Endothelial cell of umbilical vein (primary cell): ENCODE results near the gene FABP2. TPM values are rescaled to one million over a fixed set of nuclear protein-coding genes. Genes with fewer than 3 reads are reported as not detected.

ENCODE experiments used
- BruUV-seq: library from RNA; stranded (reverse); fragments of 400-500 nt; replicated peaks from 2 replicates; lab custom pipeline; 2021; lab: Mats Ljungman, UMichigan
- CTCF ChIA-PET: fragments of 300-600, 350-600 bp; sonication (Branson Sonifier 250); formaldehyde crosslinking; loops from one replicate; lab custom pipeline; 2021; ENCODE audit warnings: antibody characterized with exemption, inconsistent platforms; lab: Charles Lee
- POLR2A ChIA-PET: fragments of 300-600, 350-600 bp; sonication (Branson Sonifier 250); formaldehyde crosslinking; loops from one replicate; lab custom pipeline; 2021; ENCODE audit warnings: antibody characterized with exemption, inconsistent platforms; lab: Charles Lee
- DNase-seq: peaks from one replicate; pipeline ENCODE4 v3.0.0-alpha.2; 2011; ENCODE audit warnings: low read depth, low spot score
- FAIRE-seq: peaks from 2 replicates; lab custom pipeline; 2011; peaks lifted over from hg19 to GRCh38; lab: Jason Lieb, UNC
- H2AFZ ChIP-seq: 2 replicates; pipeline ENCODE4 v1.6.0; 2012; ENCODE audit warnings: low read depth, low read length, control low read depth, inconsistent platforms
- H3K27ac ChIP-seq: 2 replicates; pipeline ENCODE4 v1.5.1; 2011; ENCODE audit warnings: low read depth, mild to moderate bottlenecking, control low read depth, low read length, moderate library complexity; ENCODE audit not compliant: insufficient read depth
- H3K27me3 ChIP-seq, 2 experiments: 2 replicates each; pipeline versions ENCODE4 v1.6.0 to v1.6.1; 2011; ENCODE audit warnings: low read length in 2 of 2, mixed read lengths in 1 of 2; ENCODE audit not compliant: control insufficient read depth in 2 of 2, insufficient read depth in 2 of 2
- H3K36me3 ChIP-seq, 2 experiments: 2 replicates in 1 of 2; 3 replicates in 1 of 2; pipeline ENCODE4 v1.5.1; 2011; ENCODE audit warnings: low read length in 2 of 2, mild to moderate bottlenecking in 1 of 2, moderate library complexity in 1 of 2; ENCODE audit not compliant: control insufficient read depth in 2 of 2, insufficient read depth in 2 of 2; ENCODE audit errors: extremely low read depth in 1 of 2
- H3K4me1 ChIP-seq: 3 replicates; pipeline ENCODE4 v1.5.1; 2011; ENCODE audit warnings: mild to moderate bottlenecking, low read length; ENCODE audit not compliant: control insufficient read depth, insufficient read depth; ENCODE audit errors: extremely low read depth
- H3K4me2 ChIP-seq: 2 replicates; pipeline ENCODE4 v1.6.1; 2011; ENCODE audit warnings: low read length, control low read depth, mixed read lengths; ENCODE audit not compliant: insufficient read depth
- H3K4me3 ChIP-seq, 3 experiments: fragments of 200-600 bp in 1 of 3; sonication (generic), shearing (Covaris generic) in 1 of 3; replicated peaks in 1 of 3; 2 replicates each; pipeline ENCODE4 v1.5.1; 2011 to 2016; ENCODE audit warnings: control low read depth in 3 of 3, low read length in 3 of 3, mild to moderate bottlenecking in 2 of 3, inconsistent platforms in 1 of 3, low read depth in 1 of 3, moderate library complexity in 1 of 3; ENCODE audit not compliant: insufficient read depth in 1 of 3
- H3K79me2 ChIP-seq: 2 replicates; pipeline ENCODE4 v1.6.0; 2012; ENCODE audit warnings: low read length, inconsistent platforms; ENCODE audit not compliant: control insufficient read depth, insufficient read depth
- H3K9ac ChIP-seq: replicated peaks from 2 replicates; pipeline ENCODE3; 2011; ENCODE audit warnings: low read length, control low read depth; ENCODE audit not compliant: insufficient read depth; ENCODE audit errors: extremely low read depth
- H3K9me1 ChIP-seq: replicated peaks from 3 replicates; pipeline ENCODE4 v1.6.0; 2011; ENCODE audit warnings: mild to moderate bottlenecking, low read length; ENCODE audit not compliant: control insufficient read depth, insufficient read depth; ENCODE audit errors: extremely low read depth
- H3K9me3 ChIP-seq: replicated peaks from 2 replicates; pipeline ENCODE4 v1.5.1; 2012; ENCODE audit warnings: low read length, inconsistent platforms; ENCODE audit not compliant: control insufficient read depth, insufficient read depth
- H4K20me1 ChIP-seq: replicated peaks from 2 replicates; pipeline ENCODE3; 2011; ENCODE audit warnings: mild to moderate bottlenecking, low read length; ENCODE audit not compliant: control insufficient read depth, insufficient read depth; ENCODE audit errors: extremely low read depth
- CTCF ChIP-seq, 2 donors: IDR thresholded peaks; 1 replicate in 1 of 2; 2 replicates in 1 of 2; pipeline ENCODE4 v1.5.1; 2011; ENCODE audit warnings: low read length in 2 of 2, mild to moderate bottlenecking in 2 of 2, moderate library complexity in 2 of 2, control low read depth in 1 of 2, inconsistent platforms in 1 of 2, low read depth in 1 of 2; ENCODE audit not compliant: insufficient read depth in 1 of 2; ENCODE audit errors: extremely low read depth in 1 of 2
- EZH2 ChIP-seq: IDR thresholded peaks from 2 replicates; pipeline ENCODE4 v1.6.1; 2012; ENCODE audit warnings: borderline replicate concordance, low read depth, mild to moderate bottlenecking, moderate library complexity, low read length, inconsistent platforms; ENCODE audit not compliant: severe bottlenecking
- FOS ChIP-seq: IDR thresholded peaks from 2 replicates; pipeline ENCODE4 v1.6.1; 2011; ENCODE audit warnings: mild to moderate bottlenecking, low read length, moderate library complexity, borderline replicate concordance; ENCODE audit not compliant: insufficient read depth
- GATA2 ChIP-seq: IDR thresholded peaks from 2 replicates; pipeline ENCODE4 v1.7.0; 2011; ENCODE audit warnings: low read depth, mild to moderate bottlenecking, moderate library complexity, mixed read lengths, low read length; ENCODE audit not compliant: insufficient read length, insufficient read depth
- JUN ChIP-seq: IDR thresholded peaks from 2 replicates; pipeline ENCODE4 v1.6.1; 2011; ENCODE audit warnings: borderline replicate concordance, low read depth; ENCODE audit not compliant: insufficient read length, insufficient read depth
- MAX ChIP-seq: IDR thresholded peaks from 2 replicates; pipeline ENCODE4 v1.6.1; 2011; ENCODE audit not compliant: insufficient read depth, insufficient read length
- MYC ChIP-seq: IDR thresholded peaks from one replicate; pipeline ENCODE4 v1.6.1; 2011; ENCODE audit warnings: mild to moderate bottlenecking, low read depth, low read length
- POLR2A ChIP-seq: IDR thresholded peaks from 2 replicates; pipeline ENCODE4 v1.6.1; 2012; ENCODE audit warnings: low read depth, mild to moderate bottlenecking, control low read depth, low read length
- POLR2AphosphoS5 ChIP-seq: IDR thresholded peaks from 2 replicates; pipeline ENCODE4 v1.6.1; 2012; ENCODE audit warnings: low read depth, mild to moderate bottlenecking, control low read depth, low read length, moderate library complexity; ENCODE audit not compliant: insufficient read depth
- dilution Hi-C: fragments of 300-500 bp; cut with MboI; formaldehyde crosslinking; loops from one replicate; pipeline ENCODE4 v1.15.0; 2019; ENCODE audit warnings: low sequenced_read_pairs; ENCODE audit not compliant: extremely low pct_ligation_motif_present
- intact Hi-C: fragments of 100-400 bp; cut with micrococcal nuclease; formaldehyde crosslinking; loops from one replicate; pipeline ENCODE4 v1.10.0; 2022
- polyA plus RNA-seq, 4 experiments: library from polyadenylated mRNA; depleted of rRNA in 3 of 4; stranded (reverse) in 3 of 4; unstranded in 1 of 4; fragments of >200 nt; gene quantifications; 2 replicates each; pipeline versions ENCODE4 v1.2.1 to v1.2.3, GENCODE V29; 2011 to 2012; ENCODE audit warnings: missing spikeins in 1 of 4
- total RNA-seq: library from RNA; stranded (reverse); gene quantifications from 2 replicates; pipeline ENCODE4 v1.2.3, GENCODE V29; 2021

The FABP2 gene
- total and polyA plus RNA-seq, 2 donors (not counting 3 experiments of a cell fraction or from before 2014, with no cell fraction given) = not detected

- H3K9me3 ChIP-seq = no peaks in the 10 kb centered on the region
- ChIA-PET CTCF (interaction anchor here (0.8 to 2.6 kb wide), 15 partner anchors 13 to 757 kb away, joined by 3 to 13 read pairs (median 5); partner anchors contain the start of genes PDE5A and USP53), POLR2A (interaction anchor here (2.3 kb wide), 1 partner anchor 87 kb away, joined by 9 read pairs; the partner anchor contains the start of gene USP53)
- peaks cover 25% of the 10 kb centered on the region for H3K79me2 ChIP-seq
- H3K27me3 ChIP-seq = no peaks in the 10 kb centered on the region
- peaks cover 12% of the 10 kb centered on the region for H3K4me1 ChIP-seq
- H3K4me2 ChIP-seq = peak overlapping the region; percentile 86
- TF ChIP-seq MYC = no peak
- TF ChIP-seq POLR2AphosphoS5 = no peak
- no peak for TF ChIP-seq EZH2
- no peak for TF ChIP-seq POLR2A
- TF ChIP-seq GATA2 = no peak
- no peak for TF ChIP-seq CTCF (IDR thresholded peaks at IDR 0.05; ENCODE audit: extremely low read depth in 1 of 2, insufficient read depth in 1 of 2, low read depth in 1 of 2, low read length in 2 of 2)
- no peak for TF ChIP-seq JUN
- TF ChIP-seq MAX = no peak
- TF ChIP-seq FOS = no peak
- FAIRE-seq (no peak), DNase-seq (peak; percentile 55)
- no peaks in the 10 kb centered on the region for H4K20me1 ChIP-seq
- no peaks in the 10 kb centered on the region for H3K9me1 ChIP-seq
- TSS peak; percentile 51 for BruUV-seq
- intact Hi-C loops = loop anchor here (1.0 to 10.0 kb wide), 3 partner anchors 86 to 257 kb away; no protein-coding TSS in a partner anchor
- dilution Hi-C loops = no loop called here
- H3K4me3 ChIP-seq = peak overlapping the region; percentile 49 to 82 (median 76)
- peak overlapping the region; percentile 60 for H3K27ac ChIP-seq
- peak overlapping the region; percentile 99 for H2AFZ ChIP-seq
- H3K9ac ChIP-seq = peak overlapping the region; percentile 73
- H3K36me3 ChIP-seq = peaks cover 0 to 3% of the 10 kb centered on the region in 2 experiments
Measured at GRCh38 chr4:119299741-119300100, 22.2 kb downstream of the FABP2 start.
